ENCODE results near the gene OR5B21. TPM values are rescaled to one million over a fixed set of nuclear protein-coding genes. Genes with fewer than 3 reads are reported as not detected.

OR5B21 gene
- total RNA-seq, 1 donor from 2014 or later = not detected

DNA sequence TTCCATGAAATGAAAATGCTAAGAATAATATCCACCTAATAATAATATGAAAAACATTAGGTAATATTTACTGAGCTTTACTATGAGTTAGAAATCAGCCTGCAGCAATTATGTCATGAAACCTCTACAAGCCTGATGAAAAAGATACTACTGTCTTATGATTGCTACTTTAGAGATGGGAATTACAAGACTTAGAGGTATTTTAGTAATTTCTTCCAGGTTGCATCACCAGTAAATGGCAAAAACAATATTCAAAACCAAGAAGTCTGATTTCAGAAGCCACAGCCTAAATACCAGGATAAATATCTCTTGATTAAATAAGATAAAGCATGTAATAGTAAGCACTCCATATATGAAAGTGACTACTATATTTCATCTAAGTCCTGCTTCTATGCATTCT, 13.8 kb downstream of the OR5B21 start:
- DNase-seq (ENCODE audit: low spot score) = no peak

- DNase-seq (ENCODE audit: low spot score) = no peak
These were observed 14.2 kb downstream of the OR5B21 start for GRCh38 chr11:58493676-58494075.

DNA sequence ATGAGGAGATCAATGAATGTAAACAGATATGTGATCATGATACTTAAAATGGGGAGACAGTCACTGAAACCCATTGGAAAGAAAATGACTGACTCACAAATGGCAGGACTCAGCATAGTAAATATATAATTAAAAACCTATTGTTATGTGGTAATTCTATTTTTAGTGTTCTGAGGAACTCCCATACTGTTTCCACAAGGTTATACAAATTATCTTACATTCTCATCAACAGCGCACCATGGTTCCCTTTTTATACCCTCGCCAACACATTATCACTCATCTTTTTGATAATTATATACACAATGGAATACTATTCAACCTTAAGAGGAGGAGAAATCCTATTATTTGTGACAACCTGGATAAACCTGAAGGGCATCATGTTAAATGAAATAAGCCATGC, 17.1 kb downstream of the OR5B21 start:
- no peak for DNase-seq (ENCODE audit: low spot score)

DNA sequence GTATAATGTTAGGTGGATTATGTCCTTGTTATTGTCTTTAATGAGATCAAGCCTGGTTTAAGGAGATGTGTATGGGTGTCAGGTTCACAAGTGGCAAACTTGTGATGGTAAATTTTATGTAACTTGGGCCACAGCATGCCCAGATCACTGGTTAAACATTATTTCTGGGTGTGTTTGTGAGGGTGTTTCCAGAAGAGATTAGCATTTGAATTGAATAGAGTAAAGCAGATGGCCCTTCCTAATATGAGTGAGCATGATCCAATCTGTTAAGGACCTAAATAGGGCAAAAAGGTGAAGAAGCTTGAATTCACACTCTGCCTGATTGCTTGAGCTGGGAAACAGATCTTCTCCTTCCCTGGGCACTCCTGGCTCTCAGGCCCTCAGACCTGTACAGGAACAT, 20.7 kb downstream of the OR5B21 start:
- DNase-seq (ENCODE audit: low spot score) = no peak

- no peak for DNase-seq (ENCODE audit: low spot score)
These were observed 21.9 kb downstream of the OR5B21 start for GRCh38 chr11:58485961-58486360.

DNA sequence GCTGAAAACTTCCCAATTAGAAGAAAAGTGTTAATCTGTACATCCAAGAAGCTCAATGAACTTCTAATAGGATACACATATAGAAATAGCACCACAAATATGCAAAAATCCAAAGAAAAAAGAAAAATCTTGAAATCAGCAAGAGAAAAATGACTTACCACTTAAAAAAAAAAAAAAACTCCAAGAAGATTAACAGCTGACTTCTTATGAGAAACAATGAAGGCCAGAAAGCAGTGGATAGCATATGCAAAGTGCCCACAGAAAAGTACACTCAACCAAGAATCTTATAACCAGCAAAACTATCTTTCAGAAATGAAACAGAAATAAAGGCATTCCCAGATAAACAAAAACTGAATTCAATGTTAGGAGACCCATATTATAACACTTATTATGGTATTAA, 36.0 kb downstream of the OR5B21 start:
- DNase-seq (ENCODE audit: low spot score) = no peak

- no peak for DNase-seq (ENCODE audit: low spot score)
These were observed 41.6 kb downstream of the OR5B21 start for GRCh38 chr11:58466293-58466692.

GRCh38 chr11:58465690-58466089, 42.2 kb downstream of the OR5B21 start:
- DNase-seq (ENCODE audit: low spot score) = no peak

Other genes with a start within 250 kb of the OR5B21 start
- gene OR10W1, start 239.8 kb downstream of the OR5B21 start, total RNA-seq = not detected
- not detected for gene OR5B17, start 149.0 kb downstream of the OR5B21 start, total RNA-seq
- not detected for gene OR5B3, start 101.2 kb downstream of the OR5B21 start, total RNA-seq
- not detected for gene OR5B2, start 80.0 kb downstream of the OR5B21 start, total RNA-seq
- not detected for gene OR5B12, start 65.9 kb downstream of the OR5B21 start, total RNA-seq
- gene LPXN, start 67.8 kb upstream of the OR5B21 start, total RNA-seq = 17.0 TPM
- 58.7 TPM for gene ZFP91, start 71.0 kb upstream of the OR5B21 start, total RNA-seq
- 2.2 TPM for gene CNTF, start 114.6 kb upstream of the OR5B21 start, total RNA-seq
- gene GLYAT, start 223.8 kb upstream of the OR5B21 start, total RNA-seq = 6.4 TPM